GM13976 (cell line): ENCODE data around the gene MAP1LC3B2.

ENCODE experiments used
- DNase-seq: peaks from one replicate; pipeline ENCODE4 v3.0.0; 2012; ENCODE audit warnings: low spot score
- CTCF ChIP-seq: IDR thresholded peaks from 2 replicates; pipeline ENCODE4 v1.5.1; 2012; ENCODE audit warnings: borderline replicate concordance, mild to moderate bottlenecking; ENCODE audit not compliant: insufficient read depth; ENCODE audit errors: extremely low read depth, missing control alignments, control extremely low read depth
- in situ Hi-C: fragments of 300-500 bp; cut with MboI; formaldehyde crosslinking; loops from one replicate; pipeline ENCODE4 v1.12.0; 2022; ENCODE audit warnings: low sequenced_read_pairs, mixed read lengths, inconsistent platforms; ENCODE audit not compliant: unreplicated experiment

The MAP1LC3B2 gene

GRCh38 chr12:116535241-116535640 is 23.9 kb upstream of the MAP1LC3B2 start:
- in situ Hi-C loops, result no loop called here
- no peak for TF ChIP-seq CTCF
- DNase-seq, result no peak

- DNase-seq, result no peak
- no peak for TF ChIP-seq CTCF
- in situ Hi-C loops, result no loop called here
These were observed 21.9 kb upstream of the MAP1LC3B2 start for GRCh38 chr12:116537101-116537904.

GRCh38 chr12:116538076-116538591 is 21.0 kb upstream of the MAP1LC3B2 start:
- DNase-seq, result peak; percentile 57
- TF ChIP-seq CTCF, result no peak
- in situ Hi-C loops, result no loop called here

- no peak for TF ChIP-seq CTCF
- no peak for DNase-seq
- in situ Hi-C loops, result no loop called here
These were observed 20.4 kb upstream of the MAP1LC3B2 start for GRCh38 chr12:116538682-116539305.

- in situ Hi-C loops, result no loop called here
- no peak for TF ChIP-seq CTCF
- no peak for DNase-seq
These were observed 19.8 kb upstream of the MAP1LC3B2 start for GRCh38 chr12:116539361-116539771.

- no peak for DNase-seq
- no peak for TF ChIP-seq CTCF
- in situ Hi-C loops, result no loop called here
These were observed 19.2 kb upstream of the MAP1LC3B2 start for GRCh38 chr12:116539905-116540482.
